GM23338 (cell line): ENCODE results near the gene ANKRD60. TPM values are rescaled to one million over a fixed set of nuclear protein-coding genes. Genes with fewer than 3 reads are reported as not detected.

Source experiments
- ATAC-seq: fragments of 200-7000 bp; cut with Tn5 transposase; 3 replicates; pipeline ENCODE4 v1.9.1; 2020
- DNase-seq: peaks from one replicate; pipeline ENCODE4 v3.0.0-alpha.2; 2015; ENCODE audit warnings: low spot score
- H2AFZ ChIP-seq: fragments of 200-600 bp; sonication (generic); 2 replicates; pipeline ENCODE4 v1.8.0; 2016; ENCODE audit warnings: antibody characterized with exemption, mild to moderate bottlenecking, moderate library complexity
- H3F3A ChIP-seq: fragments of 200-600 bp; sonication (generic); replicated peaks from 2 replicates; pipeline ENCODE4 v1.8.0; 2017; ENCODE audit warnings: antibody characterized with exemption, mixed run types, low read depth
- H3K27ac ChIP-seq: fragments of 200-600 bp; sonication (generic); 2 replicates; pipeline ENCODE4 v1.6.1; 2016; ENCODE audit warnings: low read depth
- H3K27me3 ChIP-seq: fragments of 200-600 bp; sonication (generic); 2 replicates; pipeline ENCODE4 v1.8.0; 2016; ENCODE audit warnings: mild to moderate bottlenecking, mixed run types, moderate library complexity; ENCODE audit not compliant: insufficient read depth
- H3K36me3 ChIP-seq: fragments of 200-600 bp; sonication (generic); 2 replicates; pipeline ENCODE4 v1.8.0; 2016; ENCODE audit warnings: mild to moderate bottlenecking; ENCODE audit not compliant: insufficient read depth
- H3K4me1 ChIP-seq: fragments of 200-600 bp; sonication (generic); 2 replicates; pipeline ENCODE4 v1.8.0; 2016; ENCODE audit warnings: mild to moderate bottlenecking, moderate library complexity; ENCODE audit not compliant: insufficient read depth
- H3K4me2 ChIP-seq: fragments of 200-600 bp; sonication (generic); 2 replicates; pipeline ENCODE4 v1.7.1; 2017; ENCODE audit warnings: mixed run types
- H3K4me3 ChIP-seq: fragments of 200-600 bp; sonication (generic); 2 replicates; pipeline ENCODE4 v1.6.1; 2016; ENCODE audit warnings: mixed run types
- H3K79me2 ChIP-seq: fragments of 200-600 bp; sonication (generic); replicated peaks from 2 replicates; pipeline ENCODE4 v1.8.0; 2017; ENCODE audit warnings: mild to moderate bottlenecking; ENCODE audit not compliant: insufficient read depth
- H3K9me2 ChIP-seq: fragments of 200-600 bp; sonication (generic); 2 replicates; pipeline ENCODE4 v1.8.0; 2017; ENCODE audit not compliant: insufficient read depth
- H4K20me1 ChIP-seq: fragments of 200-600 bp; sonication (generic); replicated peaks from 2 replicates; pipeline ENCODE4 v1.8.0; 2017; ENCODE audit warnings: mild to moderate bottlenecking; ENCODE audit not compliant: insufficient read depth
- H3K27ac Mint-ChIP-seq: 2 replicates; pipeline ENCODE4 v1.8.0; 2020; ENCODE audit warnings: inconsistent platforms, mild to moderate bottlenecking, moderate library complexity, mixed read lengths
- H3K27me3 Mint-ChIP-seq: 3 replicates; pipeline ENCODE4 v1.8.0; 2022; ENCODE audit warnings: low read depth, mild to moderate bottlenecking, moderate library complexity, mixed read lengths, inconsistent platforms; ENCODE audit not compliant: insufficient read depth, poor library complexity
- H3K36me3 Mint-ChIP-seq: 3 replicates; pipeline ENCODE4 v1.8.0; 2021; ENCODE audit warnings: low read depth, mild to moderate bottlenecking, inconsistent platforms, moderate library complexity, mixed read lengths
- H3K4me1 Mint-ChIP-seq: 3 replicates; pipeline ENCODE4 v1.8.0; 2020; ENCODE audit warnings: mild to moderate bottlenecking, inconsistent platforms, mixed read lengths
- H3K4me3 Mint-ChIP-seq: 3 replicates; pipeline ENCODE4 v1.8.0; 2021; ENCODE audit warnings: moderate library complexity, mild to moderate bottlenecking, inconsistent platforms, mixed read lengths
- H3K9me3 Mint-ChIP-seq: 3 replicates; pipeline ENCODE4 v1.8.0; 2020; ENCODE audit warnings: moderate library complexity, mild to moderate bottlenecking, inconsistent platforms, mixed read lengths
- CREB1 ChIP-seq: fragments of 250-450 bp; sonication (Bioruptor Pico); IDR thresholded peaks from 2 replicates; pipeline ENCODE4 v1.5.0; 2020; ENCODE audit warnings: low read depth, mild to moderate bottlenecking, moderate library complexity
- ETS1 ChIP-seq: IDR thresholded peaks from 2 replicates; pipeline ENCODE4 v1.6.1; 2016; ENCODE audit warnings: antibody characterized with exemption
- EZH2 ChIP-seq: fragments of 200-600 bp; sonication (generic); IDR thresholded peaks from one replicate; pipeline ENCODE4 v1.8.0; 2017; ENCODE audit warnings: antibody characterized with exemption, mild to moderate bottlenecking, low read depth; ENCODE audit not compliant: unreplicated experiment
- EZH2phosphoT487 ChIP-seq: fragments of 200-600 bp; sonication (generic); IDR thresholded peaks from one replicate; pipeline ENCODE4 v1.8.1; 2018; ENCODE audit warnings: antibody characterized with exemption; ENCODE audit not compliant: unreplicated experiment
- JUNB ChIP-seq: IDR thresholded peaks from one replicate; pipeline ENCODE4 v1.6.1; 2016; ENCODE audit warnings: antibody characterized with exemption; ENCODE audit not compliant: unreplicated experiment
- NANOG ChIP-seq: IDR thresholded peaks from 2 replicates; pipeline ENCODE4 v1.6.1; 2016; ENCODE audit warnings: antibody characterized with exemption, borderline replicate concordance
- POLR2AphosphoS5 ChIP-seq: IDR thresholded peaks from 2 replicates; pipeline ENCODE4 v1.6.1; 2016; ENCODE audit warnings: antibody characterized with exemption, low read depth
- REST ChIP-seq: IDR thresholded peaks from one replicate; pipeline ENCODE4 v1.6.1; 2018; ENCODE audit warnings: antibody characterized with exemption; ENCODE audit not compliant: unreplicated experiment
- STAT1 ChIP-seq: IDR thresholded peaks from one replicate; pipeline ENCODE4 v1.6.1; 2016; ENCODE audit warnings: antibody characterized with exemption; ENCODE audit not compliant: unreplicated experiment
- ZNF114 ChIP-seq: fragments of 250-450 bp; sonication (Bioruptor Pico); IDR thresholded peaks from 2 replicates; pipeline ENCODE4 v1.5.0; 2020; ENCODE audit warnings: mild to moderate bottlenecking, moderate library complexity
- ZNF331 ChIP-seq: fragments of 250-450 bp; sonication (Bioruptor Pico); IDR thresholded peaks from 2 replicates; pipeline ENCODE4 v1.5.0; 2020; ENCODE audit warnings: low read depth, mild to moderate bottlenecking, moderate library complexity
- polyA plus RNA-seq: library from polyadenylated mRNA; unstranded; fragments of >200 nt; fragmentation: Nextera tagmentation; extraction: Ambion mirVana; gene quantifications from 2 replicates; pipeline ENCODE4 v1.2.1, GENCODE V29; 2016
- total RNA-seq: library from RNA; depleted of rRNA; stranded (reverse); fragments of >200 nt; shearing (Covaris generic); gene quantifications from 2 replicates; pipeline ENCODE4 v1.2.3, GENCODE V29; 2014
- TF ChIP-seq, protein P1 (sequence below), 2 experiments: fragments of 200-600 bp in 1 of 2; sonication (generic) in 1 of 2; conservative IDR thresholded peaks; 2 replicates each; pipeline versions ENCODE4 v1.5.1 to v1.6.1; 2016 to 2017; ENCODE audit warnings: antibody characterized with exemption in 2 of 2, low read depth in 2 of 2, mild to moderate bottlenecking in 2 of 2, moderate library complexity in 1 of 2

The ANKRD60 gene
- total and polyA plus RNA-seq, 2 experiments from 2014 or later = not detected

DNA sequence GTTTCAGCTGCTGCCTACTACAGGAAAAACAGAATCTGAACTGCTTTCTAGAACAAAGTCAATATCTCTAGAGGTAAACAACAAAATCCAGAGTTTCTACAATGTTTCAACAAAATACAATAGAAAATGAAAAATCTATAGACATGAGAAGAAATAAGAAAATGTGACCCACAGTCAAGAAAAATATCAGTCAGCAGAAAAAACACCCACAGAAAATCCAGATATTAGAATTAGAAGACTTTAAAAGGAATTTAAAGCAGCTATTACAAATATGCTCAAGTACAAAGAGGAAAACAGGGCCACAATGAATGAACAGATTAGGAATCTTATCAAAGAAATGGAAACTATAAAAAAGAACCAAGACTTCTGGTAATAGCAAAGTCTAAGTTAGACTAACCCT, 26.4 kb upstream of the ANKRD60 start (continued):
- no peak for TF ChIP-seq REST
- no peak for TF ChIP-seq ETS1
- TF ChIP-seq STAT1 = no peak
- no peak for TF ChIP-seq POLR2AphosphoS5
- TF ChIP-seq JUNB = no peak
- TF ChIP-seq EZH2phosphoT487 = no peak
- TF ChIP-seq, protein P1, sequence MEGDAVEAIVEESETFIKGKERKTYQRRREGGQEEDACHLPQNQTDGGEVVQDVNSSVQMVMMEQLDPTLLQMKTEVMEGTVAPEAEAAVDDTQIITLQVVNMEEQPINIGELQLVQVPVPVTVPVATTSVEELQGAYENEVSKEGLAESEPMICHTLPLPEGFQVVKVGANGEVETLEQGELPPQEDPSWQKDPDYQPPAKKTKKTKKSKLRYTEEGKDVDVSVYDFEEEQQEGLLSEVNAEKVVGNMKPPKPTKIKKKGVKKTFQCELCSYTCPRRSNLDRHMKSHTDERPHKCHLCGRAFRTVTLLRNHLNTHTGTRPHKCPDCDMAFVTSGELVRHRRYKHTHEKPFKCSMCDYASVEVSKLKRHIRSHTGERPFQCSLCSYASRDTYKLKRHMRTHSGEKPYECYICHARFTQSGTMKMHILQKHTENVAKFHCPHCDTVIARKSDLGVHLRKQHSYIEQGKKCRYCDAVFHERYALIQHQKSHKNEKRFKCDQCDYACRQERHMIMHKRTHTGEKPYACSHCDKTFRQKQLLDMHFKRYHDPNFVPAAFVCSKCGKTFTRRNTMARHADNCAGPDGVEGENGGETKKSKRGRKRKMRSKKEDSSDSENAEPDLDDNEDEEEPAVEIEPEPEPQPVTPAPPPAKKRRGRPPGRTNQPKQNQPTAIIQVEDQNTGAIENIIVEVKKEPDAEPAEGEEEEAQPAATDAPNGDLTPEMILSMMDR (conservative IDR thresholded peaks at IDR 0.05; ENCODE audit: low read depth in 2 of 2) = no peak
- TF ChIP-seq ZNF114 = no peak
- TF ChIP-seq EZH2 = no peak
- no peak for TF ChIP-seq ZNF331
- no peak for TF ChIP-seq CREB1 (CRISPR knock-in tag)

- H2AFZ ChIP-seq = no peak overlapping the region
- Mint-ChIP-seq H3K36me3 (peaks cover 14% of the 10 kb centered on the region; the same call in 2 of the 3 replicates), H3K27me3 (no peaks in the 10 kb centered on the region), H3K4me1 (peaks cover 11% of the 10 kb centered on the region), H3K4me3 (no peak overlapping the region), H3K27ac (no peak overlapping the region), H3K9me3 (no peaks in the 10 kb centered on the region)
- peaks cover 8% of the 10 kb centered on the region; the same call in 1 of the 2 replicates for H3K4me1 ChIP-seq
- 0 out of 2 replicates have a peak, but pooled peaks cover 4% of the 10 kb centered on the region for H4K20me1 ChIP-seq
- no peak overlapping the region for H3K4me2 ChIP-seq
- H3K27ac ChIP-seq = no peak overlapping the region
- H3F3A ChIP-seq = no peaks in the 10 kb centered on the region
- H3K9me2 ChIP-seq = no peaks in the 10 kb centered on the region
- H3K79me2 ChIP-seq = peaks cover 18% of the 10 kb centered on the region; the same call in 1 of the 2 replicates
- H3K27me3 ChIP-seq = no peaks in the 10 kb centered on the region
- DNase-seq (no peak), ATAC-seq (no peak)
- H3K4me3 ChIP-seq = no peak overlapping the region
- H3K36me3 ChIP-seq = no peaks in the 10 kb centered on the region
- TF ChIP-seq EZH2 (no peak), CREB1 (CRISPR knock-in tag) (no peak), JUNB (no peak), STAT1 (no peak), ZNF114 (no peak), ZNF331 (no peak), POLR2AphosphoS5 (no peak), EZH2phosphoT487 (no peak), ETS1 (no peak), NANOG (no peak)
- TF ChIP-seq, protein P1 (conservative IDR thresholded peaks at IDR 0.05; ENCODE audit: low read depth in 2 of 2) = no peak
These were observed 23.6 kb upstream of the ANKRD60 start for GRCh38 chr20:58251979-58252591.
